Tibial nerve (tissue), 3 donors: Measurements from ENCODE around the gene SHROOM2.

Experiments used
- CTCF ChIP-seq, 5 experiments: fragments of 200-600 bp in 3 of 5; fragments of 450-650 bp in 2 of 5; sonication (generic) in 3 of 5; IDR thresholded peaks; one replicate each; pipeline ENCODE4 v1.5.1; 2016 to 2019; ENCODE audit warnings: antibody characterized with exemption in 5 of 5, mild to moderate bottlenecking in 3 of 5, moderate library complexity in 2 of 5
- POLR2A ChIP-seq, 2 donors: fragments of 450-650 bp; IDR thresholded peaks; one replicate each; pipeline ENCODE4 v1.6.1; 2017; ENCODE audit warnings: antibody characterized with exemption in 2 of 2, mild to moderate bottlenecking in 2 of 2, moderate library complexity in 2 of 2

- TF ChIP-seq POLR2A (IDR thresholded peaks at IDR 0.05) (no peak), CTCF (IDR thresholded peaks at IDR 0.05) (no peak)
Observed at GRCh38 chrX:9980401-9980800, 194.2 kb downstream of the SHROOM2 start.
